Stimulated activated CD4-positive, alpha-beta T cell treated with anti-CD3 and anti-CD28 coated beads, TNF-alpha, amount 100 ng/mL, for 48 hours (primary cell): ENCODE results near the gene NBPF14.
"Not testable (repeated sequence)": the region's sequence is repeated elsewhere in the genome, so short reads cannot be mapped to it uniquely, and the experiment has no call there.

ENCODE experiments used
- DNase-seq, 3 donors: peaks; one replicate each; pipeline ENCODE4 v3.0.0-alpha.2; 2020; ENCODE audit warnings: low read depth in 3 of 3

Gene NBPF14, protein sequence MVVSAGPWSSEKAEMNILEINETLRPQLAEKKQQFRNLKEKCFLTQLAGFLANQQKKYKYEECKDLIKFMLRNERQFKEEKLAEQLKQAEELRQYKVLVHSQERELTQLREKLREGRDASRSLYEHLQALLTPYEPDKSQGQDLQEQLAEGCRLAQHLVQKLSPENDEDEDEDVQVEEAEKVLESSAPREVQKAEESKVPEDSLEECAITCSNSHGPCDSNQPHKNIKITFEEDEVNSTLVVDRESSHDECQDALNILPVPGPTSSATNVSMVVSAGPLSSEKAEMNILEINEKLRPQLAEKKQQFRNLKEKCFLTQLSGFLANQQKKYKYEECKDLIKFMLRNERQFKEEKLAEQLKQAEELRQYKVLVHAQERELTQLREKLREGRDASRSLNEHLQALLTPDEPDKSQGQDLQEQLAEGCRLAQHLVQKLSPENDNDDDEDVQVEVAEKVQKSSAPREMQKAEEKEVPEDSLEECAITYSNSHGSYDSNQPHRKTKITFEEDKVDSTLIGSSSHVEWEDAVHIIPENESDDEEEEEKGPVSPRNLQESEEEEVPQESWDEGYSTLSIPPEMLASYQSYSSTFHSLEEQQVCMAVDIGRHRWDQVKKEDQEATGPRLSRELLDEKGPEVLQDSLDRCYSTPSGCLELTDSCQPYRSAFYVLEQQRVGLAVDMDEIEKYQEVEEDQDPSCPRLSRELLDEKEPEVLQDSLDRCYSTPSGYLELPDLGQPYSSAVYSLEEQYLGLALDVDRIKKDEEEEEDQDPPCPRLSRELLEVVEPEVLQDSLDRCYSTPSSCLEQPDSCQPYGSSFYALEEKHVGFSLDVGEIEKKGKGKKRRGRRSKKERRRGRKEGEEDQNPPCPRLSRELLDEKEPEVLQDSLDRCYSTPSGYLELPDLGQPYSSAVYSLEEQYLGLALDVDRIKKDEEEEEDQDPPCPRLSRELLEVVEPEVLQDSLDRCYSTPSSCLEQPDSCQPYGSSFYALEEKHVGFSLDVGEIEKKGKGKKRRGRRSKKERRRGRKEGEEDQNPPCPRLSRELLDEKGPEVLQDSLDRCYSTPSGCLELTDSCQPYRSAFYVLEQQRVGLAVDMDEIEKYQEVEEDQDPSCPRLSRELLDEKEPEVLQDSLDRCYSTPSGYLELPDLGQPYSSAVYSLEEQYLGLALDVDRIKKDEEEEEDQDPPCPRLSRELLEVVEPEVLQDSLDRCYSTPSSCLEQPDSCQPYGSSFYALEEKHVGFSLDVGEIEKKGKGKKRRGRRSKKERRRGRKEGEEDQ (N-terminal part only)

DNA sequence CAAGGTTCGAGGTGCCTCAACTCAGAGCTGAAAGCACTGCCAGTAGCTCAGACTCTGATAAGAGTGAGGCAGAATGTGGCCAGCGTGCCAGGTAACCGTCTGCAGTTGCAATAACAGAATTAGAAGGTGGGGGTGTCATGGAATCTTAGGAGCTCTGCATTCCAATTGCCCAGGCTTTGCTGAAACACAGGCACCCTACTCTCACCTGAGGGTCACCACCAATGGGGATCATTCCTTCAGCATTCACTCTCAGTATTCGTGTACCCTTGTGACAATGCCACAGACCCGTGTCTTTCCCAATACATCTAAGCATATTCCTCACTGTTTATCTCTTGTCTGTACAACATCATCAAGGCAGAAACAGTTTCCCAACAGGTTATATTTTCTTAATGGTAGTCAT lies at the start of gene NBPF14:
Gene NBPF14, minus strand, starts transcription at position 101 of the 400 bp plus-strand sequence. CDS start 294 bp downstream, outside the sequence.
- not testable (repeated sequence) for DNase-seq

DNA sequence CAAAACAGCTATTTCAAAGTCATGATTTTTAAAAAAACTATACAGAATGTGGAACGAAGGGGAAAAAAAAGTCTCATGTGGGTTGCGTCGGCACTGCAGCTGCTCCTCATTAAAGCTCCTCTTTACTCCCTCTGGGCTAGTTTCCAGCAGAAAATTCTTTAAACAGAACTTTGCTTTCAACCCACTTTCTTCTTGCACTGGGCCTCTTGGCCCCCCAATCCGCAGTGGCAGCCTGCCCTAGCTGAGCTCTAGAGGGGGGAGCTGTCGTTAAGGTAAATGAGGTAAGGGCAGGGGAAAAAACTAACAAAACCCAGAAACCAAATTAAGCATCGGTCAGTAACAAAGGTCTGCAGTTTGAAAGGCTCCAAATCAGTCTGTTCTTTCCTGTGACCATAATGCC lies 29.6 kb upstream of the NBPF14 start:
- DNase-seq: not testable (repeated sequence)

DNA sequence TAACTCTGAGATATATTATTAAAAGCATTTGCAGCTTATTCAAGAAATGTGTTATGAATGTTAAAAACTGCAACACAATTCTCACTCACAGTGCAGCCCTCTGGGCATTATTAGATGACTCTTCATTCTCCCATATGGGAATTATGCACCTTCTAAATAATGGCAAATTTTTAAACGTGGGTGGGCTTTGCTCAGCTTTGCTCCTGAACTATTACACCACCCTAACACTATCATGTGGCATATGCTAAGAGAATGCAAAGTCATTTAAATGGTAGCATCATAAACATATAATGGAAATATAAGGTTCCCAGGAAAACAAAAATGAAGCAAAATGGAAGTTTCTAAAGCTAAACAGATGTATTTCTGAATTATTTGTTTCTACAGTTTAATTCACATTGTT lies 22.4 kb upstream of the NBPF14 start:
- not testable (repeated sequence) for DNase-seq

DNA sequence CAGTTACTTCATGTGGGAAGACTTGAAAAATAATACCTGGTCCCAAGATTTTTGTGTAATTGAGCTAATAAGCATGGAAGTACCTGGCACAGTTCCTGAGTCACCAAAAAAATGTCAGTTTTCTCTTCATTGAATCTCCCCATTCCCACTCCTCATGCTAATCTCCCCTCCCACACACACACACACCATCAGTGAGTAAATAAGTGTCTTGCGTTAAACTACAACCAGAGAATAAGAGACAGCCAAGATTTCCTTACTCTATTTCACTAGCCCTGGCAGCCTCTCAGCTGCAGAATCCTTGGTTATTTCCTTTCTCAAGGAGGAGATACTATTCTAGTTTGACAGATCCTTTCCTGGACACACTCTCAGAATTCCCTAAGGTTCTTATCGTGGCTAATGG lies 9.5 kb upstream of the NBPF14 start:
- not testable (repeated sequence) for DNase-seq

DNA sequence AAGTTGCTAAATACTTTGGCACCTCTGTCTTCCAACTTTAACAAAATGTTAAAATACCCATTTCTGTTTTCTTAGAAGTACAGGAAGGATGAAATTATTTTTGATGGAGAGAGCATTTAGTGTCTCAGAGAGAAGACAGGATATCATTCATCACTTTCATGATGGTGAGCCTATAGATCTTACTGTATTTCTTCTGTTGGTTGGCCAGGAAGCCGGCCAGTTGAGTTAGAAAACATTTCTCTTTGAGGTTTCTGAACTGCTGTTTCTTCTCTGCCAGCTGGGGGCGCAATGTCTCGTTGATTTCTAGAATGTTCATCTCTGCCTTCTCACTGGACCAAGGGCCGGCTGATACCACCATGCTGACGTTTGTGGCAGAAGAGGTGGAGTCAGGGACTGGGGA lies 451 bp downstream of the NBPF14 start:
- DNase-seq: not testable (repeated sequence)

DNA sequence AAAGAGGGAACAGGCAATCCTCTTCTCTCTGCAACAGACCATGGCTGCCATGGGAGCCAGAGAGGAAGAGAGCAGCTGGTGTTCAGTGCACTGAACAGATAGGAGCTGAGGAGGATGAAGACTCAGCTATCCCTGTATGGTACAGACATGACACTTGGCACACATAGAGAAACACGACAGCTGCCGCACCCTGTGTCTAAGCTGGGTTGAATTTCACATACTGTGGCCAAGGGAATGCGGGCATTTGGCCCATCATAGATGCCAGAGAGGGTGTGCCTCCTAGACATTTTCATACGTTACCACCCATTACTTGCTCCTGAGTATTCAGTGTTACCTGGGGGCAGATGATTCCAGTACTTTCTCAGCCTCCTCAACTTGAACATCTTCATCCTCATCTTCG lies 4.7 kb downstream of the NBPF14 start:
- not testable (repeated sequence) for DNase-seq

DNA sequence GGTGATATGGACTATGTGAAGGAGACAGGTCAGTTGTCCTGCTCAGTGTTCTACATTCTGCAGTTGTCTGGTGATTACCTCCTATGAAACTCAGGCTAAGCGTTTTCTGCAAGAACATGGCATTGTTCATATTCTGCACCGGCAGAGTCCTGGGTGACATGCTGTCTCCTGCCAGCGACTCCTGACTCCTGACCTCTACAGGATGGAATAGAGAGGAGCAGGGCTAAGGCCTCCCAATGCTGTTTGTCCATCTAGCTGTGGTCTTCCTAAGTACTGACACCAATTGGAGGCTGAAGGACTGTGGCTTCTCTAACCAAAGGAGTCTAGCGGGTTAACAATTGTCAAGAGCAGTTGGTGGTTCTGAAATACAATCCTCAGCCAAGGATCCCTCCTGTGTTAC lies 63.7 kb downstream of the NBPF14 start:
- not testable (repeated sequence) for DNase-seq

DNA sequence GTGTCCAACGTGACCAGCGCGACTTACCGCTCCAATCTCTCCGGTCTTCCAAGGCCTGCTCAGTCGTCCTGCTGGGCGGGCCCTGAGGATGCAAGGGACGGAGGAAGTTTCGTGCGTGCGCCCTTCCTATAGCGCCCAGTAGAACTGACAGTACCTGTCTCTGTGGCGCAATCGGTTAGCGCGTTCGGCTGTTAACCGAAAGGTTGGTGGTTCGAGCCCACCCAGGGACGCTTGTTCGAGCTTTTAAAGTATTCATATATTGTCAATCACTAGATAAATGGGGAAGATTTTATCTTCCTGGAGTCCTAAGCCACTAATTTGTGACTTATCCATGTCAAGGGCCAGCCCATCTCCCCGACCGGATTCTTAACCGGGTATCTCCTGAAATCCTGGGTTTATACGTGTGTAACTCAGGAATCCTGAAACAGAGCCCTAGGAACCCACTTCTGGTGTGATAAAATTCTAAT lies 66.7 kb downstream of the NBPF14 start:
- peak; percentile 39 to 62 (median 47) for DNase-seq

DNA sequence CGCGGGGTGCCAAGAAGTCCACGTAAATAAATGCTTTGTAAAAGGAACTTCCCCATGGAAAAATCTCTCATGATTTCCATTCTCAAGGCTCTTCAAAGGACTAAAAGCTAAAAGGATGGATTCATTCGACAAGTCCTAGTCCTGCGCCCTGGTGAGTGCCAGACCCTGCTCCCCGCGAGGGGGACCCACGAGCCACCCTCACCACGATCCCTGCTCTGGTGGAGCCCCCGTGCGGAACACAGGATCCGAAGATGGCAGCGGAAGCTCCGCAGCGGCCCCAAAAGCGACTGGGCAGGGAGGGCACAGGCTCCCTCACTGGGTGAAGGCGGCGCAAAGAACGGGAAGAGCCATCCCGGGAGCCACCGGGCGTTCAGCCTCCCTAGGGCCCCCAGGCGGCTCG lies 67.2 kb downstream of the NBPF14 start:
- not testable (repeated sequence) for DNase-seq

DNA sequence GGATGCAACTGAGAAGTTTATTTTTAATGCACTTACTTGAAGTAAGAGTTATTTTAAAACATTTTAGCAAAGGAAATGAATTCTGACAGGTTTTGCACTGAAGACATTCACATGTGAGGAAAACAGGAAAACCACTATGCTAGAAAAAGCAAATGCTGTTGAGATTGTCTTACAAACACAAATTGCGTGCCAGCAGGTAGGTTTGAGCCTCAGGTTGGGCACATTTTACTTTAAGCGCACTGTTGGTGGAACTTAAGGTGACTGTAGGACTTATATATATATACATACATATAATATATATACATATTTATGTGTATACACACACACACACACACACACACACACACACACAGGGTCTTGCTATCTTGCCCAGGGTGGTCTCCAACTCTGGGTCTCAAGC lies 69.2 kb downstream of the NBPF14 start:
- not testable (repeated sequence) for DNase-seq

DNA sequence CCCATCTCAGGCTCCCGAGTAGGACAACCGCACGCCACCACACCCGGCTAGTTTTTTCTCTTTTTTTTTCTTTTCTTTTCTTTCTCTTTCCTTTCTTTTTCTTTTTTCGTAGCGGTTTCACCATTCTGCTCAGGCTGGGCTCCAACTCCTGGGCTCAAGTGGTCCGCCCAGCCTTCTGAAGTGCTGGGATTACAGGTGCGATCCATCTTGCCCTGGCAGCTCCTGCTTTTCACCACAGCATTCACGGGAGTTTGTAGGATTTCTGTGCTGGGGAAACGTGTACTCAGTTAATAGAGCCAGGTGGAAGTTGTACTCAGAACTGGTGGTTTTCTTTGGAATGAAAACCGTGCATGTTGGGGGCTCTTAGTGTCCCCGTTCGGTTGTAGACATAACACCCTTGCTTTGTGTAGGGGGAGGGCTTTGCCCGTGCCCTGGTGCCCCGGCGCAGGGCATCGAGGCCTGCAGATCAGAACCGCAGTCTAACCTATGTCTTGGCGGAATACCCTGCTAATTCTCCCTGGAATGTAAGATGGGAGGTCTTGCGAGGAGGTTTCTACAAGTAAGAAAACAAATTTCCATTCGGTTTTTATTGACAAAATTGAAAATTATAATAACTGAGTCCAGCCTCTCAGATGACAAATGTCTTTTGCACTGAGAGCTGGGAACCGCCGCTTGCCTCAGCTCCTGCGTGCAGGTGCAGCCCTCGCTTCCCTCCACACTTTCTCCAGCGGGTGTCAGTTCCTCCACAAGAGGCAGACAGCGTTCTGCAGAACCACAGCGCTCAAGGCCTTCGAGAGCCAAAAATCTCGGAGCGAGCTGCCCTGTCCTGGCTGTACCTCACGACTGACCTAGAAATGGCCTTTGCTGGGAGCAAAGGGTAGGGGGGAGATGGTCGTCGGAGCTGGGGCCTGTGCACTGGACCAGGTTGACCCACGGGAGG lies 72.3 kb downstream of the NBPF14 start:
- DNase-seq: not testable (repeated sequence)

DNA sequence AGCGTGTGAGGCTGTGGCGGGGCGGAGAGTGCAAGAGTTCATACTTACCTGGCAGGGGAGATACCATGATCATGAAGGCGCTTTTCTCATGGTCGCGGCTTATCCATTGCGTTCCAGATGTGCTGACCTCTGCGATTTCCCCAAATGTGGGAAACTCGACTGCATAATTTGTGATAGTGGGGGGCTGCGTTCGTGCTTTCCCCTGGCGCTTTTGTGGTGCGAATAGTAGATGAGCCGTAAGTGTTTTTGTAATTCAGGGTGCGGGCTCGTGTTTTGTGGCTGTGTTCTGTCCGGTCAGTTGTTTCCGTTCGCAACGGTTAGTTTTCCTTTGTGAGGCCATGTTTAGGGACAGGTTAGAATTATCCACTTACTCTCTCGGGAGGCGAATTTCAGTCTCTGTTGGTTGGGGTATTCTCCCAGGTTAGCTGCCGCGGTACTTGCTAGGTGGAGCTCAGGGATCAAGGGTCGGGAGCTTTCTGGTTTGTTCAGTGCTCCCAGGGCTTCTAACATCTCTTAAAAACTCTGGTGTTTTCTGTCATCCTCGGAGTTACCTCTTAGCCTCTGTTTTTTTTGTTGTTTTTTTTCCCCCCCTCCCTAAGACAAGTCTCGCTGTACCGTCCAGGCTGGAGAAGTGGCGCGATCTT lies 73.1 kb downstream of the NBPF14 start:
- DNase-seq: peak; percentile 85 to 92 (median 91)

DNA sequence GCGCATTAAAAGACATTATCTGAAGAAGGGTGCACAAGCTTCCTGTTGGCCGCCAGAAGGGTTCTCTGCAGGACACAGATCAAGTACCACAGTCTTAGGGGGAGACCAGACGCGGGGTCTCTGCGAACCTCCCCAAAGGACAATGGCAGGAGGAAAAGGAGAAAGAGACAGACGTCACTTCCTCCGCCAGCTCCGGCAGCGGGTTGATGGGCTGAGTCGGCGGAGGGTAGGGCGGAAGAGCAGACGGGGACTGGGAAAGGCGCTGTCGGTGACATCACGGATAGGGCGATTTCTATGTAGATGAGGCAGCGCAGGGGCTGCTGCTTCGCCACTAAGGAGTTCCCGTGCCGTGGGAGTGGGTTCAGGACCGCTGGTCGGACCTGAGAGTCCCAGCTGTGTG lies 73.7 kb downstream of the NBPF14 start:
- peak; percentile 52 to 81 (median 66) for DNase-seq

DNA sequence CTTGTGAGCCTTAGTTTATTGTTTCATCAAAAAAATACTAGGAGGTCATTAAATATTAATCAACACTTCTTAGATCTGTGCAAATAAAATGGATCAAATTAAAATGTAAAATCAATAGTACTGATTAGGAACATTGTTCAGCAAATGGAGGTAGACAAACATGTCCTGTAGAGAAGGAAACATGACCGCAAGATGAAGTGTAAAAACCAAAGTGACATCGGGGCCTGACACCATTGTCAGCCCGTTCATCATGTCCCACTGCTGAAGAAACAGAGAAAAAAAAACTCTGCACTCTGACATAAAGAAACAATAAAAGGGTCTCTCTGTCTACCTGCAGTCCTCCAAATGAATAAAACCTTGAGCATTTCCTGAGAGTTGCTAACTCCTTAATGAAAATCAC lies 81.5 kb downstream of the NBPF14 start:
- not testable (repeated sequence) for DNase-seq

DNA sequence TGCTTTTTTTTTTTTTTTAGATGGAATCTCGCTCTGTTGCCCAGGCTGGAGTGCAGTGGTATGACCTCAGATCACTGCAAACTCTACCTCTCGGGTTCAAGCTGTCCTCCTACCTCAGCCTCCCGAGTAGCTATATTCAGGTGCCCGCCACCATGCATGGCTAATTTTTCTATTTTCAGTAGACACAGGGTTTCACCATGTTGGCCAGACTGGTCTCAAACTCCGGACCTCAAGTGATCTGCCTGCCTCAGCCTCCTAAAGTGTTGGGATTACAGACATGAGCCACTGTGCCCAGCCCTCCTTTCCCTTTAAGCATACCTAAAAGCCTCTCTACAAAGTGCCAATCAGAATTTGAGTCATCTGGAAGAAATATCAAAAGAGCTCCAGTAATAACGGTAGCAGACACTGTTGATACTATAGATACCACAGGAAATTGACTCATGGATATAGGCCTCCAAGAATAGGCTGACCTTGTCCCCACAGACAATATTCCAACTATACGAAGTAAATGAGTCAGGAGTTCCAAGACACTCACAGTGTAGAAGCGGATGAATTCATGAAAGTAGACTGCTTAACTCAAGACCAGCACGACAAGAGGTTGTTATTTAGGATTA lies 83.1 kb downstream of the NBPF14 start:
- DNase-seq: not testable (repeated sequence)

DNA sequence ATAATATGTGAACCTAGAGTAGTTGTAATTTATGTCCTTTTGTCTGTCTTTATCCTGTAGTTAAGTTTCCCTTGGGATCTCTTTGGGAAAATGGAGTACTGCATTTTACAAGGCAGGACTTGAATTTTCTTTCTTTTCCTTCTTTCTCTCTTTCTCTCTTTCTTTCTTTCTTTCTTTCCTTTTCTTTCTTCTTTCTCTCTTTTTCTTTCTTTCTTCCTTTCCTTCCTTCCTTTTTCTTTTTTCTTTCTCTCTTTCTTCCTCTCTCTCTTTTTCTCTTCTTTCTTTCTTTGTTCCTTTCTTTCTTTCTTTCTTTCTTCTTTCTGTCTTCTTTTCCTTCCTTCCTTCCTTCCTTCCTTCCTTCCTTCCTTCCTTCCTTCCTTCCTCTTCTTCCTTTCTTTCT lies 101.9 kb downstream of the NBPF14 start:
- DNase-seq: not testable (repeated sequence)

DNA sequence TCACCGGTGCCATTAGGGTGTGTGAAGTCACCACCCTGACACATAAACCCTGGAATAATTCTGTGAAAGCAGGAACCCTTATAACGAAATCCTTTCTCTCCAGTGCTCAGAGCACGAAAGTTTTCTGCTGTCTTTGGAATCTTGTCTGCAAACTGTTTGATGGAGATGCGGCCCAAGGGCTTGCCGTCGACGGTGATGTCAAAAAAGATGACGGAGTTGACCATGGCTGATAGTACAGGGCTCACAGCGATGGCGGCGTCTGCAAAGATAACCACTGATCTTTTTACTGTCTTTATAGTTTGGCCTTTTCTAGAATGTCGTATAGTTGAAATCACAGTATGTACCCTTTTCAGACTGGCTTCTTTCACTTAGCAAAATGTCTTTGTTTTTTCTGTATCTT lies 112.8 kb downstream of the NBPF14 start, which contains the start of gene PPIAL4G:
Gene PPIAL4G, minus strand, starts transcription at position 274 of the 400 bp plus-strand sequence. Its CDS starts 50 bp downstream, at position 224.
- DNase-seq: not testable (repeated sequence)
